22Rv1 (cell line): ENCODE measurements around the gene MYRIP.

Source experiments
- CTCF ChIP-seq: fragments of 450-650 bp; IDR thresholded peaks from 2 replicates; pipeline ENCODE4 v1.5.1; 2017; ENCODE audit warnings: mild to moderate bottlenecking
- ZFX ChIP-seq: fragments of 450-650 bp; IDR thresholded peaks from 2 replicates; pipeline ENCODE4 v1.6.1; 2017; ENCODE audit warnings: antibody characterized with exemption, borderline replicate concordance

DNA sequence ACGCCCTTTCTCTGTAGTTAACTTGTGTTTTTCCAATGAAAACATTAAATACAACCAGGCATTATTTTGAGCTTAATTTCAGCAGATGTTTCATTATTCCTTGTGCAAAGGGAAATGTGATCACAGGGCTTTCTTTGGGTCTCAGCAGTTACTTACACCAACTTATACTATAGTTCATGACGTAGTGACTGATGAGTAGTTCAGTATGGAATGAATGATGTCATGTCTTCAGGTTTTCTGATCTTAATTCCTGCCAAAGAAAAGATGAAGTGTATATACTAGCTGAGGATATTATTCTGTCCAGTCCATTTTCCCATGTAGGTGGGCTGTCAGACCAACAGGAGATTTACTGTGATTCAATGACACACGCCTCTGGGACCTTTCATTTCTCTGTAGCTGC lies 61.3 kb downstream of the MYRIP start:
- TF ChIP-seq CTCF (no peak), ZFX (no peak)
